GM23338 (cell line): ENCODE measurements around the gene MMS19.

Experiments
- CREB1 ChIP-seq: fragments of 250-450 bp; sonication (Bioruptor Pico); IDR thresholded peaks from 2 replicates; pipeline ENCODE4 v1.5.0; 2020; ENCODE audit warnings: low read depth, mild to moderate bottlenecking, moderate library complexity
- CTCF ChIP-seq, 2 experiments: fragments of 200-600 bp in 1 of 2; sonication (generic) in 1 of 2; conservative IDR thresholded peaks; 2 replicates each; pipeline versions ENCODE4 v1.5.1 to v1.6.1; 2016 to 2017; ENCODE audit warnings: antibody characterized with exemption in 2 of 2, low read depth in 2 of 2, mild to moderate bottlenecking in 2 of 2, moderate library complexity in 1 of 2
- EZH2 ChIP-seq: fragments of 200-600 bp; sonication (generic); IDR thresholded peaks from one replicate; pipeline ENCODE4 v1.8.0; 2017; ENCODE audit warnings: antibody characterized with exemption, mild to moderate bottlenecking, low read depth; ENCODE audit not compliant: unreplicated experiment
- JUNB ChIP-seq: IDR thresholded peaks from one replicate; pipeline ENCODE4 v1.6.1; 2016; ENCODE audit warnings: antibody characterized with exemption; ENCODE audit not compliant: unreplicated experiment
- NANOG ChIP-seq: IDR thresholded peaks from 2 replicates; pipeline ENCODE4 v1.6.1; 2016; ENCODE audit warnings: antibody characterized with exemption, borderline replicate concordance
- POLR2AphosphoS5 ChIP-seq: IDR thresholded peaks from 2 replicates; pipeline ENCODE4 v1.6.1; 2016; ENCODE audit warnings: antibody characterized with exemption, low read depth
- ZNF114 ChIP-seq: fragments of 250-450 bp; sonication (Bioruptor Pico); IDR thresholded peaks from 2 replicates; pipeline ENCODE4 v1.5.0; 2020; ENCODE audit warnings: mild to moderate bottlenecking, moderate library complexity
- ZNF462 ChIP-seq: fragments of 250-450 bp; sonication (Bioruptor Pico); IDR thresholded peaks from 2 replicates; pipeline ENCODE4 v1.5.0; 2020; ENCODE audit warnings: mild to moderate bottlenecking, moderate library complexity

GRCh38 chr10:97517778-97518300 is 19.6 kb upstream of the MMS19 start:
- no peak for TF ChIP-seq POLR2AphosphoS5
- no peak for TF ChIP-seq CTCF (conservative IDR thresholded peaks at IDR 0.05; ENCODE audit: low read depth in 2 of 2)
- no peak for TF ChIP-seq EZH2
- TF ChIP-seq CREB1 (CRISPR knock-in tag), result no peak
- TF ChIP-seq JUNB, result no peak
- TF ChIP-seq ZNF462 (CRISPR knock-in tag), result no peak
- no peak for TF ChIP-seq NANOG
- TF ChIP-seq ZNF114 (CRISPR knock-in tag), result no peak
